Measurements from ENCODE around the gene GLE1. TPM values are rescaled to one million over a fixed set of nuclear protein-coding genes. Genes with fewer than 3 reads are reported as not detected.

The GLE1 gene
- total RNA-seq, 1 donor from 2014 or later = 17.5 TPM

DNA sequence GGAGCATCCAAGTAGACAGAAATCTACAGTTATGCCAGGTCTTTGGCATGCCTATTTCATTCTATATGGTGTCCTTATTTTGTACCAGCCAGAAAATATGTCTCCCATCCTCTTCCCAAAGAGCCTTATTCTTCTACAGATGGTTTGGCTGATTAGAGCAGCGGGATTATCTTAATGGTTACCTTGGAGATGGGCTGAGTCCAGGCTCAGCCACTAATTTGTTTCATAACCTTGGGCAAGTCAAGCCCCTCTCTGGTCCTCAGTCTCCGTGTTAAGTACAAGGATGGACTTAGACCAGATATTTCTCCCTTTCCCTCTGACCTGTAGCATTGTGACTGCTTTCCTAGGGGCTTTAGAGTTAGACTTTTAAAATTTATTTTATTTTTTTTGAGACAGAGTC is 11.1 kb upstream of the GLE1 start:
- Mint-ChIP-seq H3K9me3 (ENCODE audit: unreplicated experiment) (no peaks in the 10 kb centered on the region), H3K4me1 (ENCODE audit: low read depth, unreplicated experiment) (no peaks in the 10 kb centered on the region), H3K4me3 (ENCODE audit: unreplicated experiment) (no peak overlapping the region), H3K36me3 (ENCODE audit: low read depth, unreplicated experiment) (peaks cover 30% of the 10 kb centered on the region), H3K27ac (ENCODE audit: unreplicated experiment) (no peak overlapping the region), H3K27me3 (ENCODE audit: low read depth, unreplicated experiment) (no peaks in the 10 kb centered on the region)
- no peak overlapping the region for H3K4me2 ChIP-seq (ENCODE audit: low read length)
- H3K27me3 ChIP-seq (ENCODE audit: insufficient read depth, low read length) = no peaks in the 10 kb centered on the region
- TF ChIP-seq, protein P1, sequence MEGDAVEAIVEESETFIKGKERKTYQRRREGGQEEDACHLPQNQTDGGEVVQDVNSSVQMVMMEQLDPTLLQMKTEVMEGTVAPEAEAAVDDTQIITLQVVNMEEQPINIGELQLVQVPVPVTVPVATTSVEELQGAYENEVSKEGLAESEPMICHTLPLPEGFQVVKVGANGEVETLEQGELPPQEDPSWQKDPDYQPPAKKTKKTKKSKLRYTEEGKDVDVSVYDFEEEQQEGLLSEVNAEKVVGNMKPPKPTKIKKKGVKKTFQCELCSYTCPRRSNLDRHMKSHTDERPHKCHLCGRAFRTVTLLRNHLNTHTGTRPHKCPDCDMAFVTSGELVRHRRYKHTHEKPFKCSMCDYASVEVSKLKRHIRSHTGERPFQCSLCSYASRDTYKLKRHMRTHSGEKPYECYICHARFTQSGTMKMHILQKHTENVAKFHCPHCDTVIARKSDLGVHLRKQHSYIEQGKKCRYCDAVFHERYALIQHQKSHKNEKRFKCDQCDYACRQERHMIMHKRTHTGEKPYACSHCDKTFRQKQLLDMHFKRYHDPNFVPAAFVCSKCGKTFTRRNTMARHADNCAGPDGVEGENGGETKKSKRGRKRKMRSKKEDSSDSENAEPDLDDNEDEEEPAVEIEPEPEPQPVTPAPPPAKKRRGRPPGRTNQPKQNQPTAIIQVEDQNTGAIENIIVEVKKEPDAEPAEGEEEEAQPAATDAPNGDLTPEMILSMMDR (IDR thresholded peaks at IDR 0.05; ENCODE audit: insufficient read depth, low read depth, low read length) = no peak
- TF ChIP-seq EZH2 (IDR thresholded peaks at IDR 0.05; ENCODE audit: insufficient read depth, low read length) = no peak
- H3K9me3 ChIP-seq (ENCODE audit: insufficient read depth, low read depth, low read length) = no peaks in the 10 kb centered on the region
- H3K36me3 ChIP-seq (ENCODE audit: insufficient read depth, low read length) = peaks cover 59% of the 10 kb centered on the region
- DNase-seq (ENCODE audit: low read depth) (no peak), FAIRE-seq (no peak)
- no peak overlapping the region for H3K4me3 ChIP-seq (ENCODE audit: insufficient read depth, low read depth, low read length)
- H3K27ac ChIP-seq (ENCODE audit: low read depth, low read length) = no peak overlapping the region
- no peak overlapping the region for H2AFZ ChIP-seq (ENCODE audit: low read depth, low read length)
- H3K4me1 ChIP-seq (ENCODE audit: insufficient read depth, low read length) = no peaks in the 10 kb centered on the region
- H3K9ac ChIP-seq (ENCODE audit: low read length) = no peak overlapping the region
- H4K20me1 ChIP-seq (ENCODE audit: insufficient read depth, low read length) = no peaks in the 10 kb centered on the region
- no peaks in the 10 kb centered on the region for H3K79me2 ChIP-seq (ENCODE audit: insufficient read depth, low read length)

GRCh38 chr9:128494108-128494745 is 10.3 kb upstream of the GLE1 start:
- no peak overlapping the region for H2AFZ ChIP-seq (ENCODE audit: low read depth, low read length)
- no peak overlapping the region for H3K27ac Mint-ChIP-seq (ENCODE audit: unreplicated experiment)
- no peak overlapping the region for H3K9ac ChIP-seq (ENCODE audit: low read length)
- DNase-seq (ENCODE audit: low read depth) (no peak), FAIRE-seq (no peak)
- H3K4me3 Mint-ChIP-seq (ENCODE audit: unreplicated experiment) = no peak overlapping the region
- H3K9me3 Mint-ChIP-seq (ENCODE audit: unreplicated experiment) = no peaks in the 10 kb centered on the region
- H3K36me3 Mint-ChIP-seq (ENCODE audit: low read depth, unreplicated experiment) = peaks cover 26% of the 10 kb centered on the region
- H3K4me1 ChIP-seq (ENCODE audit: insufficient read depth, low read length) = no peaks in the 10 kb centered on the region
- no peaks in the 10 kb centered on the region for H3K4me1 Mint-ChIP-seq (ENCODE audit: low read depth, unreplicated experiment)
- no peak overlapping the region for H3K4me2 ChIP-seq (ENCODE audit: low read length)
- TF ChIP-seq, protein P1 (IDR thresholded peaks at IDR 0.05; ENCODE audit: insufficient read depth, low read depth, low read length) = no peak
- no peak for TF ChIP-seq EZH2 (IDR thresholded peaks at IDR 0.05; ENCODE audit: insufficient read depth, low read length)
- no peaks in the 10 kb centered on the region for H3K27me3 ChIP-seq (ENCODE audit: insufficient read depth, low read length)
- H3K27me3 Mint-ChIP-seq (ENCODE audit: low read depth, unreplicated experiment) = no peaks in the 10 kb centered on the region
- no peaks in the 10 kb centered on the region for H3K79me2 ChIP-seq (ENCODE audit: insufficient read depth, low read length)
- H4K20me1 ChIP-seq (ENCODE audit: insufficient read depth, low read length) = no peaks in the 10 kb centered on the region
- no peaks in the 10 kb centered on the region for H3K9me3 ChIP-seq (ENCODE audit: insufficient read depth, low read depth, low read length)
- no peak overlapping the region for H3K4me3 ChIP-seq (ENCODE audit: insufficient read depth, low read depth, low read length)
- no peak overlapping the region for H3K27ac ChIP-seq (ENCODE audit: low read depth, low read length)
- H3K36me3 ChIP-seq (ENCODE audit: insufficient read depth, low read length) = peaks cover 65% of the 10 kb centered on the region

GRCh38 chr9:128494746-128495129 is 9.8 kb upstream of the GLE1 start:
- no peaks in the 10 kb centered on the region for H3K4me1 Mint-ChIP-seq (ENCODE audit: low read depth, unreplicated experiment)
- Histone ChIP-seq H3K27ac (ENCODE audit: low read depth, low read length) (no peak overlapping the region), H2AFZ (ENCODE audit: low read depth, low read length) (no peak overlapping the region), H3K27me3 (ENCODE audit: insufficient read depth, low read length) (no peaks in the 10 kb centered on the region), H3K4me2 (ENCODE audit: low read length) (no peak overlapping the region), H3K4me1 (ENCODE audit: insufficient read depth, low read length) (no peaks in the 10 kb centered on the region), H3K36me3 (ENCODE audit: insufficient read depth, low read length) (peaks cover 63% of the 10 kb centered on the region), H3K79me2 (ENCODE audit: insufficient read depth, low read length) (no peaks in the 10 kb centered on the region), H3K9me3 (ENCODE audit: insufficient read depth, low read depth, low read length) (no peaks in the 10 kb centered on the region), H3K9ac (ENCODE audit: low read length) (no peak overlapping the region), H3K4me3 (ENCODE audit: insufficient read depth, low read depth, low read length) (no peak overlapping the region), H4K20me1 (ENCODE audit: insufficient read depth, low read length) (no peaks in the 10 kb centered on the region)
- H3K27ac Mint-ChIP-seq (ENCODE audit: unreplicated experiment) = no peak overlapping the region
- FAIRE-seq (no peak), DNase-seq (ENCODE audit: low read depth) (no peak)
- H3K4me3 Mint-ChIP-seq (ENCODE audit: unreplicated experiment) = no peak overlapping the region
- H3K9me3 Mint-ChIP-seq (ENCODE audit: unreplicated experiment) = no peaks in the 10 kb centered on the region
- peaks cover 21% of the 10 kb centered on the region for H3K36me3 Mint-ChIP-seq (ENCODE audit: low read depth, unreplicated experiment)
- TF ChIP-seq, protein P1 (IDR thresholded peaks at IDR 0.05; ENCODE audit: insufficient read depth, low read depth, low read length) = no peak
- H3K27me3 Mint-ChIP-seq (ENCODE audit: low read depth, unreplicated experiment) = no peaks in the 10 kb centered on the region

All from astrocyte (in vitro differentiated cells and primary cell).